HFF-Myc (cell line): ENCODE measurements around the gene GPRIN2.
"Not testable (repeated sequence)": the region's sequence is repeated elsewhere in the genome, so short reads cannot be mapped to it uniquely, and the experiment has no call there.

ENCODE experiments used
- DNase-seq: peaks from one replicate; pipeline ENCODE4 v3.0.0-alpha.2; 2011; ENCODE audit warnings: low read depth; ENCODE audit errors: extremely low read depth
- H3K4me3 ChIP-seq: replicated peaks from 2 replicates; pipeline ENCODE4 v1.5.1; 2011; ENCODE audit warnings: low read depth, mild to moderate bottlenecking, control low read depth, low read length
- TF ChIP-seq, protein P1 (sequence below): IDR thresholded peaks from 2 replicates; pipeline ENCODE4 v1.5.1; 2012; ENCODE audit warnings: mild to moderate bottlenecking, low read depth, low read length, control low read depth; ENCODE audit errors: missing control alignments

GPRIN2 gene

DNA sequence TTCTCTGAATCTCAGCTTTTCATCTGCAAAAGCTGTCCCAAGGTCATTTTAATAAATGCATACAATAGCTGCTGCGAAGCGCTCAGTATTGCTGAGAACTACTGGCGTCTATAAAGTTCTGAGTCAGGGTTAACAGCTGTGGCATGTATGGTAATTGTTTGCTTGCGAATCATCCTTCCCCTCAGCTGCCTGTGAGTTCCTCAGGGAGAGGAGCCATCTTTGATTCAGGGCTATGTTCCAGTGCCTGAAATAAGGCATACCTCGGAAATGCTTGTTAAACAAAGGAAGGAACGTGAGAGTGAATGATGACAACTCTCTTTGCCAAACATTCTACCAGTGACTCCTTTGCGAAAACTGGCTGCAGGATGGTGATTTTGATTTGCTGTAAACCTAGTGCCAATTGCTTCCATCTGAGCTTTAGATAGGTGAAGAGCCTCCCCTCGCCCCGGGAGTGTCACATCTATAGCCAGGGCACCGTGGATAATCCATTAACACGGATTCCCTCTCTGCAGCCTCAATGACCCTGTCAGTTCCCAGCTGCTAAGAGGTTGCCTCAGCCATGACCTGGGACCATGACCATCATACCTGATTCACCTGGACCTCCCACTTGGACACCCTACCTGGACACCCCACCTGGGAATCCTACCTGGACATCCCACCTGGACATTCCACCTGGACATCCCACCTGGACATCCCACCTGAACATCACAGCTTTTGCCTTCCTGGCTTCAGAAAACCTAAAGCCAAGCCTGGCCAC is 39.6 kb downstream of the GPRIN2 start:
- peak; percentile 56 for DNase-seq
- TF ChIP-seq, protein P1, sequence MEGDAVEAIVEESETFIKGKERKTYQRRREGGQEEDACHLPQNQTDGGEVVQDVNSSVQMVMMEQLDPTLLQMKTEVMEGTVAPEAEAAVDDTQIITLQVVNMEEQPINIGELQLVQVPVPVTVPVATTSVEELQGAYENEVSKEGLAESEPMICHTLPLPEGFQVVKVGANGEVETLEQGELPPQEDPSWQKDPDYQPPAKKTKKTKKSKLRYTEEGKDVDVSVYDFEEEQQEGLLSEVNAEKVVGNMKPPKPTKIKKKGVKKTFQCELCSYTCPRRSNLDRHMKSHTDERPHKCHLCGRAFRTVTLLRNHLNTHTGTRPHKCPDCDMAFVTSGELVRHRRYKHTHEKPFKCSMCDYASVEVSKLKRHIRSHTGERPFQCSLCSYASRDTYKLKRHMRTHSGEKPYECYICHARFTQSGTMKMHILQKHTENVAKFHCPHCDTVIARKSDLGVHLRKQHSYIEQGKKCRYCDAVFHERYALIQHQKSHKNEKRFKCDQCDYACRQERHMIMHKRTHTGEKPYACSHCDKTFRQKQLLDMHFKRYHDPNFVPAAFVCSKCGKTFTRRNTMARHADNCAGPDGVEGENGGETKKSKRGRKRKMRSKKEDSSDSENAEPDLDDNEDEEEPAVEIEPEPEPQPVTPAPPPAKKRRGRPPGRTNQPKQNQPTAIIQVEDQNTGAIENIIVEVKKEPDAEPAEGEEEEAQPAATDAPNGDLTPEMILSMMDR = no peak
- H3K4me3 ChIP-seq = no peak overlapping the region

DNA sequence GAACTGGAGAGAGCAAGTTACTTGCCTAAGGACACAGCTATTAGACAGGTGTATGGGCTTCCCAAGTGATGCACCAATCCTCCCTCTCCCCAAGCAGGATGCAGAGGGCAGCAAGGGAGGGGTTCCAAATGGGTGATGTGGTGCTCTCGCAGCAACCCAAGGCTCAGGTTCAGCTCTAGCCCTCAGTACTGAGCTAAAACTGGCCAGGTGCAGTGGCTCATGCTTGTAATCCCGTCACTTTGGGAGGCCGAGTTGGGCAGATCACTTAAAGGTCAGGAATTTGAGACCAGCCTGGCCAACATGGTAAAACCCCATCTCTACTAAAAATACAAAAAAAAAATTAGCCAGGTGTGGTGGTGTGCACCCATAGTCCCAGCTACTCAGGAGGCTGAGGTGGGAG is 40.7 kb downstream of the GPRIN2 start:
- no peak for DNase-seq
- no peak overlapping the region for H3K4me3 ChIP-seq
- TF ChIP-seq, protein P1 = no peak

DNA sequence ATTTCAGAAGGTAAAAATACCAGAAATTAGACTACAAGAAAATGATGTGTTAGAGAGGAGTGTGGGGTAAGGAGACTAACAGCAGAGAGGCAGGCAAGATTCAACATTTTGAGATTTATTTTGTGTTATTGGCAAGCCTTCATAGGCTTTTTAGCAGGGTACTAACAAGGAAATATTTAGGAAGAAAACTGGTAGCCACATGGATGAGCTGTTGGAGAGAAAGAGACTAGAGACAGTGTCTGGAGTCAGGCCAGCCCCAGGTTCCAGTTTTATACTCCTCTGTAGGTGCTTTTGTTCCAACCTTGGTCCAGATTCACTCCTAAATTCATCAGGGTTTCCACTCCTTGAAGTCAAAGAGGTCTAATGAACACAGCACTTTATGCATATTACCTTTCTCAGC is 41.1 kb downstream of the GPRIN2 start:
- TF ChIP-seq, protein P1 = no peak
- DNase-seq = no peak
- H3K4me3 ChIP-seq = no peak overlapping the region

DNA sequence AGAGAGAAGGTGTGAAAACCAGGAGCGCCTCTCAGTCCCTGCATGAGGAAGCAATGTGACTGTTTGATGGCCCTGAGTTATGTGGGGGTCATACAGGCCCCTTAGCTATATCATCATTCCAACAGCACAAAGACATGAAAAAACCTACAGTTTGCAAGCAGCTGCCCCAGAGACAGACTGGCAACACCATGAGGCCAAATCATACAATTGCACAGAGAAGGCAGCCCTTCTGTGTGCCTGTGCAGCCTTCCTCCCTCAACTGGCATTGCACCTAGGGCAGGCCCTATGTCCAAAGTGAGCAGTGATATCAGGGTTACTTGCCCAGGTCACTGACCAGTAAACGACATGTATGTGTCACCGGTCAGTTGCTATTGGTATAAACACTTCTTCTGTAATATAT is 41.6 kb downstream of the GPRIN2 start:
- DNase-seq = no peak
- TF ChIP-seq, protein P1 = no peak
- H3K4me3 ChIP-seq = no peak overlapping the region

DNA sequence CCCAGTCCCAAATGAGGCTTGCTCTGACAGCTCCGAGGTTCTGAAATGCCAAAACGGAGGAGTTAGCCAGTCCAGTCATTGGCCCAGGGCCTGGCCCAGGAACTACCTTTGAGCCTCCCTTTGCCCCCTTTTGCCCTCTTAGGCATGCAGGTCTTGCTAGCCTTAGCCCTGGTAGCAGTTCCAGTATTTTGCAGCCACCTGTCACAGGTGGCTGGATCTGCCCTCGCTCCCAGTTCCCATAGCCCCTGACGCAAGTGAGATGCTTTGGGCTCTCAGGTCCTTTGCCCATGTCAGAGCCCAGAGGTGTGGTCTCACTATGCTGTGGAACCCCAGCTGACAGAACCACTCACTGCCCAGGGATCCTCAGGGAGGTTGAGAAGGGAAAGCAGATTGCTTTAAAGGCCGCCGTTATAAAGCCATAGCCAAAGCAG is 42.0 kb downstream of the GPRIN2 start:
- no peak overlapping the region for H3K4me3 ChIP-seq
- TF ChIP-seq, protein P1 = no peak

DNA sequence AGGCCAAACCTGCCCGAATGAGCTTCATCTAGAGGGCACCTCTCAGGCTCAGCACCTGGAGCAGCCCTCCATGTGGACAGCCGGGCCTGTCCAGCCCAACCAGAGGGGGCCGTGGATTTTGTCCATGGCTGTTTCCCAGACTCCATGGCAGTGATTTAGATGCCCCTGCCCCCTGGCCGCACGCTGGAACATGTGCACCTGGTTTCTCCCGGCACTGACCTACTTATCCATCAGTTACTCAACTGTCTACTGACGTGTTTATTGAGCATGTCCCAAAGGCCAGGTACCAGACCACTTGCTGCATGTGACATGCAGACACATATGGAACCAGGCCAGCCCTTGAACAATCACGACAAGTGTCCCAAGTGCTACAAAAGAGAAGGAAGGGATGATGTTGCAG is 43.1 kb downstream of the GPRIN2 start:
- DNase-seq, H3K4me3 ChIP-seq: not testable (repeated sequence)

More for the DNA sequence above, 42.0 kb downstream of the GPRIN2 start:
- no peak for DNase-seq

DNA sequence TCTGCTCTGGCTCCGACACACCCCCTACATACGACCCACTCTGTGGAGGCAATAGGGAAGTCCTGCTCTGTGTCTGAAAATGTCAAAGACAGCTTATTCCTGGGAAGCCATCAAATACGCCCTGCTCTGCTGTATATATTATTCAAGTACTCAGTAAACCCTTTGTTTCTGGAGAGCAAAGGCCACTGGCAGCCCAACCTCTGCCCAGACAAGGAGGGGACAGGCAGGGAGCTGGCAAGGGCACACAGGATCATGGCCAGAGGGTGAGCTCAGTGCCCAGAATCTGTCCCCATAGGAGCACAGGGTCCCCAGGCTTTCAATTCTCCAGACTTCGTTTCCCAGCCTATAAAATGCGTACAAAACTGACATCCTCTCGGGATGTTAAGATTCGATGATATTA is 43.7 kb downstream of the GPRIN2 start:
- not testable (repeated sequence) for DNase-seq, H3K4me3 ChIP-seq

DNA sequence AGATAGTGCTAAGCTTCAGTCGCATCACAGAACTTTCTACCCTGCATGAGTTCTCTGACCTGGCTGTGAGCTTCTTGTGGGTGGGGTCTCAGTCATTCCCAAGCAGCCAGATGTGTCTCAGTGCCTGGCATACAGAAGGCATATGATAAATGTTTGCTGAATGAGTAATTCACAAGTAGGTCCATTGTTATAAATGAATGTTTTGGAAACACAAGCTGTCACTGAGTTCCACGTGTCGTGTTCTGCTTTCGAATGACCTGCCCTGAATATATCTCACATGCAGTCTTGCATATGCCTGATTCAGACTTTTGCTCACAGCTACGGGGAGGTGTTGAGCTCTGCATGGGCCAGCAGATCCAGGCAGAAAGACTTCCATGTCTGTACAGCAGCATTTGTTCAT is 44.5 kb downstream of the GPRIN2 start:
- H3K4me3 ChIP-seq, DNase-seq: not testable (repeated sequence)
